Gastrocnemius medialis (tissue), 4 donors: ENCODE measurements around the gene PRKN. TPM values are rescaled to one million over a fixed set of nuclear protein-coding genes. Genes with fewer than 3 reads are reported as not detected.

ENCODE experiments used
- ATAC-seq, 2 donors: fragments of 150-250 bp; one replicate each; pipeline ENCODE4 v1.9.1; 2016
- DNase-seq, 2 donors: peaks; one replicate each; pipeline ENCODE4 v3.0.0-alpha.2; 2019
- H3K27ac ChIP-seq, 4 donors: fragments of 200-600 bp; sonication (generic); 1 replicate in 1 of 4; 2 replicates in 3 of 4; pipeline ENCODE4 v1.5.1; 2016 to 2018; ENCODE audit warnings: mild to moderate bottlenecking in 2 of 4, moderate library complexity in 1 of 4
- H3K27me3 ChIP-seq, 3 donors: fragments of 200-600 bp; sonication (generic) in 2 of 3; 1 replicate in 1 of 3; 2 replicates in 2 of 3; pipeline versions ENCODE4 v1.5.1 to v1.6.0; 2016 to 2019; ENCODE audit warnings: mild to moderate bottlenecking in 1 of 3, moderate library complexity in 1 of 3
- H3K36me3 ChIP-seq, 2 donors: fragments of 200-600 bp; sonication (generic) in 1 of 2; one replicate each; pipeline ENCODE4 v1.5.1; 2017 to 2018
- H3K4me1 ChIP-seq, 2 donors: fragments of 200-600 bp; sonication (generic) in 1 of 2; one replicate each; pipeline ENCODE4 v1.5.1; 2016 to 2017; ENCODE audit warnings: mild to moderate bottlenecking in 2 of 2
- H3K4me3 ChIP-seq, 4 donors: fragments of 200-600 bp; sonication (generic) in 3 of 4; 1 replicate in 1 of 4; 2 replicates in 3 of 4; pipeline ENCODE4 v1.5.1; 2016 to 2019; ENCODE audit warnings: mild to moderate bottlenecking in 2 of 4
- H3K9me3 ChIP-seq, 3 donors: fragments of 200-600 bp; sonication (generic) in 2 of 3; 1 replicate in 1 of 3; 2 replicates in 2 of 3; pipeline ENCODE4 v1.5.1; 2016 to 2019
- CTCF ChIP-seq, 5 experiments: fragments of 450-650 bp in 3 of 5; fragments of 200-600 bp in 2 of 5; sonication (generic) in 2 of 5; IDR thresholded peaks in 4 of 5; conservative IDR thresholded peaks in 1 of 5; 1 replicate in 4 of 5; 2 replicates in 1 of 5; pipeline ENCODE4 v1.5.1; 2016 to 2019; ENCODE audit warnings: antibody characterized with exemption in 5 of 5, mild to moderate bottlenecking in 3 of 5, moderate library complexity in 3 of 5
- POLR2A ChIP-seq, 2 donors: fragments of 450-650 bp; IDR thresholded peaks; one replicate each; pipeline ENCODE4 v1.6.1; 2017; ENCODE audit warnings: antibody characterized with exemption in 2 of 2, mild to moderate bottlenecking in 2 of 2, moderate library complexity in 2 of 2
- in situ Hi-C, 4 donors: fragments of 200-750 bp; cut with MboI; loops; one replicate each; pipeline versions ENCODE4 v1.15.0 to v1.8.0; 2017; ENCODE audit warnings: low sequenced_read_pairs in 4 of 4
- intact Hi-C: fragments of 100-400 bp; cut with DNase I; formaldehyde crosslinking; loops from one replicate; pipeline ENCODE4 v1.15.1; 2023; ENCODE audit warnings: low total_unique reads
- total RNA-seq, 4 donors: library from RNA; depleted of rRNA; stranded (reverse); fragments of >200 nt; gene quantifications; one replicate each; pipeline versions ENCODE4 v1.1.0 to v1.2.3, GENCODE V29; 2016

Gene PRKN
- total RNA-seq, 4 donors from 2014 or later, result 8.4 to 21.6 (median 13.7) TPM

DNA sequence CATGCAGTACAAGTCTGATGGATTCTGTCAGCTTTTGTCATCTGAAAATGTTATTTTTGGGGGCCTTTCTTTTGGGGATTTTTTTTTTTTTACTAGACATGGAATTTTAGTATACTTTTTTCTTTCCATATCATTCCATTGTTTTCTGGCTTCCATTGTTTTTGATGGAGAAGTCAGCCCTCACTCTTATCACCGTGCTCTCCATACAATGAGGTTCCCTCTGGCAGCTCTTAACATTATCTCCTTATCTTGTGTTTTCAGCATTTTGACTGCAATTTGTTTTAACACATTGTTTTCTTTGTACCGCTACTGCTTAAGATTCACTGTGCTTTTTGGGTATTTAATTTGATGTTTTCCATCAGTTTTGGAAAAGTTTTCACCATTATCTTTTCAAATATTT is 1262.2 kb downstream of the PRKN start:
- no peaks in the 10 kb centered on the region for H3K4me1 ChIP-seq
- H3K27me3 ChIP-seq, result no peaks in the 10 kb centered on the region
- intact Hi-C loops, result no loop called here
- TF ChIP-seq POLR2A (IDR thresholded peaks at IDR 0.05), result no peak
- no peak for TF ChIP-seq CTCF (IDR thresholded peaks at IDR 0.05 in 4 of 5, conservative IDR thresholded peaks at IDR 0.05 in 1 of 5)
- no peaks in the 10 kb centered on the region for H3K9me3 ChIP-seq
- H3K4me3 ChIP-seq, result no peak overlapping the region
- ATAC-seq, result no peak
- no peak for DNase-seq
- in situ Hi-C loops, result no loop called here
- no peak overlapping the region for H3K27ac ChIP-seq
- H3K36me3 ChIP-seq, result no peaks in the 10 kb centered on the region

GRCh38 chr6:161463071-161463470 is 1264.5 kb downstream of the PRKN start:
- Histone ChIP-seq H3K36me3 (no peaks in the 10 kb centered on the region), H3K4me3 (no peak overlapping the region), H3K27ac (no peak overlapping the region), H3K9me3 (no peaks in the 10 kb centered on the region), H3K27me3 (no peaks in the 10 kb centered on the region), H3K4me1 (no peaks in the 10 kb centered on the region)
- intact Hi-C loops, result no loop called here
- ATAC-seq (no peak), DNase-seq (no peak)
- TF ChIP-seq CTCF (IDR thresholded peaks at IDR 0.05 in 4 of 5, conservative IDR thresholded peaks at IDR 0.05 in 1 of 5) (no peak), POLR2A (IDR thresholded peaks at IDR 0.05) (no peak)
- in situ Hi-C loops, result no loop called here

DNA sequence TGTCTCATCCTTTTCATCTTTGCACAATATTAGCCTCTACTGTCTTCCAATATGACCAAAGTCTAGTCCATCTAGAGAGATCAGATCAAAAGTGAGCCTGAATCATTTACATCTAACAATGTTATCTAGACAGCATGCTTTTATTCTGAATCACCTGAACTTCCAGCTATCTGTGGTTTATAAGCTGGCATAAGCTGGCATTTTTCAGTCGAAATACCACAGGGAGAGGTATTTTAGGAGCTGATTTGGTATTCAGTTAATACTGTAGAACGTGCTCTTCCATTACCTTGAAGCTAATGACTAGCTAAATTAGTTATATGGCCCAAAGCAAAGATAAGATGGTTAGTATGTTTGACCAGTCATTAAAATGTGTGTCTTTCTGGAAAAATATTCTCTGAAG is 1265.4 kb downstream of the PRKN start:
- Histone ChIP-seq H3K9me3 (no peaks in the 10 kb centered on the region), H3K4me3 (no peak overlapping the region), H3K4me1 (no peaks in the 10 kb centered on the region), H3K36me3 (no peaks in the 10 kb centered on the region), H3K27me3 (no peaks in the 10 kb centered on the region), H3K27ac (no peak overlapping the region)
- DNase-seq, result no peak
- TF ChIP-seq POLR2A (IDR thresholded peaks at IDR 0.05) (no peak), CTCF (IDR thresholded peaks at IDR 0.05 in 4 of 5, conservative IDR thresholded peaks at IDR 0.05 in 1 of 5) (no peak)
- no peak for ATAC-seq
- in situ Hi-C loops, result no loop called here
- intact Hi-C loops, result no loop called here

DNA sequence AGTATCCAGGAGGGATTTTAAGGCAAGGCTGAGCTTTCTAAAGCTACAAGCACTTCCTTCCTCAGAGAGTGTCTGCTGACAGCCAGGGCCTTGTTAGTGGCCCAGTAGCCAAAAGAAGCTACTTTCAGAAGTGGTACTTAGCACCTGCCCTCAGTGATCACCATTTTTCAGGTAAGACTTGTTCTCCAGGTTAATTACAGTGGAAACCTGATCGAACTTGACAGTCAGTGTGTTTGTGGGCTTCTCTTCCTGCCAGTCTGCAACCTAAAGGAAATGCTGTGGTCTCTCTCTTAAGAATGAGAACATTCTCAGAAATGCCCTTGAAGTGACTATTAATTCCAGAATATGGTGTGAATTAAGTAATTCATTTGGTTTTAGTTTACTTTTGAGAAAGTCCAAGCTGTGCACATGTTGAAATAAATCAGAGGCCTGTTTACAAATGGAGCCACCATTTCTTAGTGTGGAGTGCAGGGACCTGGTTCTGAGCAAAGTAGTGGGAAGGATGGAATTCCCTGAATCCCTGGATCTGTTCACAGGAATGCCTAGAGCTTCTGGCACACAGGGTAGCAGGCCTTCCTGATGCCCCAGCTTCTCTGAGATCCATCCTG is 1268.5 kb downstream of the PRKN start:
- H3K27ac ChIP-seq, result no peak overlapping the region
- no peaks in the 10 kb centered on the region for H3K9me3 ChIP-seq
- no peak for DNase-seq
- no peaks in the 10 kb centered on the region for H3K4me1 ChIP-seq
- H3K4me3 ChIP-seq, result no peak overlapping the region
- no peak for TF ChIP-seq POLR2A (IDR thresholded peaks at IDR 0.05)
- TF ChIP-seq CTCF (IDR thresholded peaks at IDR 0.05 in 4 of 5, conservative IDR thresholded peaks at IDR 0.05 in 1 of 5), result no peak
- in situ Hi-C loops, result no loop called here
- no peak for ATAC-seq
- intact Hi-C loops, result no loop called here
- no peaks in the 10 kb centered on the region for H3K27me3 ChIP-seq
- H3K36me3 ChIP-seq, result no peaks in the 10 kb centered on the region
